K562 (cell line): Measurements from ENCODE around the gene TLCD4. TPM values are rescaled to one million over a fixed set of nuclear protein-coding genes. Genes with fewer than 3 reads are reported as not detected.

ENCODE experiments used
- ATAC-seq: fragments of 200-7000 bp; cut with Tn5 transposase; 3 replicates; pipeline ENCODE4 v1.9.1; 2020; ENCODE audit warnings: moderate library complexity
- BruUV-seq: library from RNA; stranded (reverse); fragments of 400-500 nt; replicated peaks from 2 replicates; lab custom pipeline; 2021; lab: Mats Ljungman, UMichigan
- CTCF ChIA-PET: fragments of 300-600 bp; formaldehyde crosslinking; extraction: SDS; loops from one replicate; lab custom pipeline; 2021; ENCODE audit warnings: low intra/inter-chr PET ratio; lab: Yijun Ruan, JAX
- POLR2A ChIA-PET: fragments of 300-600, 350-650 bp; sonication (Branson Sonifier 250); formaldehyde crosslinking; extraction: SDS; loops from one replicate; lab custom pipeline; 2021; ENCODE audit warnings: antibody characterized with exemption, inconsistent platforms; lab: Yijun Ruan, JAX
- DNase-seq, 4 experiments: peaks; one replicate each; pipeline versions ENCODE4 v3.0.0 to v3.0.0-alpha.2; 2011 to 2018; ENCODE audit warnings: low spot score in 3 of 4, mixed read lengths in 3 of 4; ENCODE audit errors: extremely low read depth in 1 of 4
- FAIRE-seq: peaks from 2 replicates; lab custom pipeline; 2011; peaks lifted over from hg19 to GRCh38; lab: Jason Lieb, UNC
- H2AFZ ChIP-seq: 2 replicates; pipeline ENCODE4 v1.6.0; 2011; ENCODE audit warnings: low read depth, low read length, control low read depth, inconsistent platforms
- H3K27ac ChIP-seq: fragments of 200-600 bp; 3 replicates; pipeline ENCODE4 v1.8.0; 2011; ENCODE audit warnings: low read depth, mild to moderate bottlenecking, control low read depth, inconsistent platforms, low read length, moderate library complexity, mixed read lengths; ENCODE audit errors: extremely low read depth
- H3K27me3 ChIP-seq, 2 experiments: fragments of 300-600 bp in 1 of 2; 2 replicates in 1 of 2; 3 replicates in 1 of 2; pipeline versions ENCODE4 v1.6.0 to v1.8.0; 2011; ENCODE audit warnings: inconsistent platforms in 2 of 2, low read length in 2 of 2, mild to moderate bottlenecking in 1 of 2, mixed read lengths in 1 of 2, moderate library complexity in 1 of 2; ENCODE audit not compliant: control insufficient read depth in 2 of 2, insufficient read depth in 2 of 2
- H3K36me3 ChIP-seq: fragments of 300-600 bp; 3 replicates; pipeline ENCODE4 v1.8.0; 2011; ENCODE audit warnings: mild to moderate bottlenecking, low read length, inconsistent platforms; ENCODE audit not compliant: control insufficient read depth, insufficient read depth
- H3K4me1 ChIP-seq, 2 experiments: fragments of 200-600 bp in 1 of 2; replicated peaks in 1 of 2; 2 replicates in 1 of 2; 3 replicates in 1 of 2; pipeline versions ENCODE4 v1.5.1 to v1.8.0; 2011; ENCODE audit warnings: inconsistent platforms in 2 of 2, low read length in 2 of 2, mild to moderate bottlenecking in 1 of 2, mixed read lengths in 1 of 2, moderate library complexity in 1 of 2; ENCODE audit not compliant: control insufficient read depth in 2 of 2, insufficient read depth in 2 of 2
- H3K4me2 ChIP-seq: 2 replicates; pipeline ENCODE4 v1.6.1; 2011; ENCODE audit warnings: low read length, control low read depth, inconsistent platforms, mixed read lengths; ENCODE audit not compliant: insufficient read depth
- H3K4me3 ChIP-seq: fragments of 200-600 bp; sonication (generic), shearing (Covaris generic); 2 replicates; pipeline ENCODE4 v1.5.1; 2016; ENCODE audit warnings: control low read depth, inconsistent platforms
- H3K79me2 ChIP-seq: fragments of 200-600 bp; 3 replicates; pipeline ENCODE4 v1.8.0; 2011; ENCODE audit warnings: low read length, inconsistent platforms; ENCODE audit not compliant: control insufficient read depth, insufficient read depth
- H3K9ac ChIP-seq, 2 experiments: 2 replicates each; pipeline versions ENCODE4 v1.6.0 to v1.6.1; 2011; ENCODE audit warnings: low read depth in 2 of 2, low read length in 2 of 2, control low read depth in 1 of 2, inconsistent platforms in 1 of 2, mild to moderate bottlenecking in 1 of 2, mixed read lengths in 1 of 2; ENCODE audit not compliant: insufficient read depth in 1 of 2
- H3K9me1 ChIP-seq: one replicate; pipeline ENCODE4 v1.6.0; 2011; ENCODE audit warnings: inconsistent platforms, mild to moderate bottlenecking, low read length, moderate library complexity; ENCODE audit not compliant: control insufficient read depth, insufficient read depth
- H3K9me3 ChIP-seq: replicated peaks from 2 replicates; pipeline ENCODE4 v1.5.1; 2011; ENCODE audit warnings: low read depth, low read length, inconsistent platforms; ENCODE audit not compliant: control insufficient read depth, insufficient read depth
- H4K20me1 ChIP-seq: replicated peaks from 2 replicates; pipeline ENCODE4 v1.6.1; 2011; ENCODE audit warnings: low read length, inconsistent platforms, mixed read lengths; ENCODE audit not compliant: control insufficient read depth, insufficient read depth
- ARNT ChIP-seq, 2 experiments: fragments of 450-650 bp; IDR thresholded peaks; 2 replicates each; pipeline ENCODE4 v1.6.1; 2016; ENCODE audit warnings: mild to moderate bottlenecking in 1 of 2
- NFATC3 ChIP-seq: fragments of 450-650 bp; IDR thresholded peaks from 2 replicates; pipeline ENCODE4 v1.6.1; 2017; ENCODE audit warnings: mild to moderate bottlenecking
- PHF21A ChIP-seq: fragments of 450-650 bp; IDR thresholded peaks from 2 replicates; pipeline ENCODE4 v1.6.1; 2017; ENCODE audit warnings: low read depth, borderline replicate concordance
- PURB ChIP-seq: sonication (generic); formaldehyde crosslinking; IDR thresholded peaks from 2 replicates; pipeline ENCODE4 v1.9.0; 2021; ENCODE audit warnings: low read depth, mild to moderate bottlenecking, missing genetic modification reagents
- SMARCA5 ChIP-seq: fragments of 450-650 bp; IDR thresholded peaks from 2 replicates; pipeline ENCODE4 v1.6.1; 2016
- TAF9B ChIP-seq: fragments of 450-650 bp; IDR thresholded peaks from 2 replicates; pipeline ENCODE4 v1.6.1; 2018; ENCODE audit warnings: mild to moderate bottlenecking; ENCODE audit not compliant: partially characterized antibody
- YY1 ChIP-seq, 3 experiments: IDR thresholded peaks; 2 replicates each; pipeline ENCODE4 v1.6.1; 2011; ENCODE audit warnings: low read length in 2 of 3, mild to moderate bottlenecking in 2 of 3, moderate library complexity in 2 of 3, borderline replicate concordance in 1 of 3, control low read depth in 1 of 3, low read depth in 1 of 3; ENCODE audit not compliant: insufficient read depth in 3 of 3, insufficient replicate concordance in 2 of 3, control insufficient read depth in 1 of 3, insufficient read length in 1 of 3; ENCODE audit errors: extremely low read depth in 1 of 3
- ZC3H4 ChIP-seq: sonication (generic); formaldehyde crosslinking; IDR thresholded peaks from 2 replicates; pipeline ENCODE4 v1.9.0; 2021; ENCODE audit warnings: missing genetic modification reagents, borderline replicate concordance
- ZNF766 ChIP-seq: fragments of 200-800 bp; sonication (Bioruptor generic); conservative IDR thresholded peaks from 2 replicates; pipeline ENCODE4 v1.6.1; 2016; ENCODE audit warnings: missing genetic modification characterization, missing compliant biosample characterization
- ZZZ3 ChIP-seq: fragments of 450-650 bp; IDR thresholded peaks from 2 replicates; pipeline ENCODE4 v1.6.1; 2016; ENCODE audit warnings: antibody characterized with exemption, mild to moderate bottlenecking, moderate library complexity
- WGBS: fragments of 100-300 bp; shearing (Covaris generic); methylation state at CpG from one replicate; pipeline ENCODE4 v1.1.6; 2016; ENCODE audit warnings: low coverage, mixed read lengths; ENCODE audit not compliant: insufficient coverage; ENCODE audit errors: missing lambda C conversion rate; 5-methylcytosine and 5-hydroxymethylcytosine counted together
- in situ Hi-C: fragments of 300-500 bp; cut with MboI; formaldehyde crosslinking; loops from 4 replicates; pipeline ENCODE4 v1.15.0; 2018; ENCODE audit warnings: inconsistent platforms, mixed read lengths
- intact Hi-C: fragments of 100-400 bp; cut with micrococcal nuclease; formaldehyde crosslinking; loops from 2 replicates; pipeline ENCODE4 v1.14.2; 2022
- polyA plus RNA-seq, 8 experiments: library from polyadenylated mRNA; depleted of rRNA in 4 of 8; stranded (reverse) in 5 of 8; unstranded in 3 of 8; fragments of >200 nt; fragmentation: Nextera tagmentation in 2 of 8; fragmentation: Illumina TruSeq in 1 of 8; extraction: Ambion mirVana in 2 of 8; extraction: Trizol in 1 of 8; gene quantifications; 2 replicates each; pipeline versions ENCODE4 v1.2.1 to v1.2.3, GENCODE V29; 2011 to 2014; ENCODE audit warnings: inconsistent platforms in 1 of 8, missing spikeins in 1 of 8
- total RNA-seq, 7 experiments: library from RNA; depleted of rRNA in 6 of 7; stranded (reverse); fragments of >200 nt in 6 of 7; fragmentation: Illumina TruSeq in 2 of 7; extraction: Trizol in 2 of 7; gene quantifications; 2 replicates each; pipeline versions ENCODE4 v1.2.1 to v1.2.3, GENCODE V29; 2011 to 2021; ENCODE audit warnings: low replicate concordance in 1 of 7
- TF ChIP-seq, protein P1 (sequence below): fragments of 250-450 bp; sonication (Bioruptor Pico); IDR thresholded peaks from 2 replicates; pipeline ENCODE4 v1.8.0; 2022; ENCODE audit warnings: moderate library complexity, mild to moderate bottlenecking, inconsistent platforms
- TF ChIP-seq, protein P2 (sequence below): sonication (generic); formaldehyde crosslinking; IDR thresholded peaks from 2 replicates; pipeline ENCODE4 v1.8.0; 2022; ENCODE audit warnings: mild to moderate bottlenecking, missing genetic modification reagents
- TF ChIP-seq, protein P3 (sequence below): fragments of 200-800 bp; sonication (Bioruptor generic); IDR thresholded peaks from 2 replicates; pipeline ENCODE4 v1.6.1; 2017; ENCODE audit warnings: missing genetic modification characterization, missing compliant biosample characterization
- TF ChIP-seq, protein P4 (sequence below): sonication (generic); formaldehyde crosslinking; IDR thresholded peaks from 2 replicates; pipeline ENCODE4 v1.9.0; 2022; ENCODE audit warnings: mild to moderate bottlenecking, missing genetic modification reagents
- TF ChIP-seq, protein P5 (sequence below): fragments of 250-450 bp; sonication (Bioruptor Pico); IDR thresholded peaks from 2 replicates; pipeline ENCODE4 v1.8.0; 2022; ENCODE audit warnings: inconsistent platforms

The TLCD4 gene
- total and polyA plus RNA-seq, 9 of the 15 experiments (the other 6 are each of a cell fraction or from before 2014, with no cell fraction given), result 3.5 to 19.8 (median 7.6) TPM

DNA sequence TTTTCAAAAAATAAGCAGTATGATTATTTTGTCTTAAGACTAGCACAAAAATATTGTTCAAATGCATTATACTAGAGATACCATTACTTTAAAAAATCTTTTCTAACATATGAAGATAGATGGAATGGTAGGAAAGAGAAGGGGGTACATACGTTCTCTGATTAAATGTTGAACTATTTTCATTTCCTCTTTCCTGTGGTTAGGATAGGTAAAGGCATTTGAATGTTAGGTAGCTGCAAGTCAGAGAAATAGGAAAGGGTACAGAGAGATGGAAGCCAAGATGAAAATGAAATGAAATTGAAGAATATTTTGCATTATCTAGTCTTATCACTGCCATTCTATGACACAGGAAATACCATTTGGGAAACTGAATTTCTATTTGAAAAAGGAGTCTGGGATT is 28.3 kb downstream of the TLCD4 start:
- Histone ChIP-seq H3K4me2 (no peak overlapping the region), H2AFZ (no peak overlapping the region), H3K27ac (no peak overlapping the region), H3K4me1 (no peaks in the 10 kb centered on the region; a peak in 1 of 5 replicates), H4K20me1 (no peaks in the 10 kb centered on the region), H3K79me2 (peaks cover 21% of the 10 kb centered on the region; the same call in 1 of the 3 replicates), H3K4me3 (no peak overlapping the region), H3K9me1 (no peaks in the 10 kb centered on the region), H3K27me3 (no peaks in the 10 kb centered on the region), H3K9ac (no peak overlapping the region), H3K36me3 (peaks cover 37% of the 10 kb centered on the region), H3K9me3 (no peaks in the 10 kb centered on the region)
- in situ Hi-C loops (no loop called here), intact Hi-C loops (no loop called here)
- DNase-seq, result no peak
- no peak for ATAC-seq
- 80% methylated on average over 1 of the region's 1 CpG for WGBS
- no TSS peak for BruUV-seq
- POLR2A ChIA-PET, result no interaction called here
- CTCF ChIA-PET, result no interaction called here
- no peak for FAIRE-seq
- TF ChIP-seq ZNF766 (CRISPR knock-in tag) (no peak), YY1 (IDR thresholded peaks at IDR 0.05; ENCODE audit: borderline replicate concordance in 1 of 3, control insufficient read depth in 1 of 3, extremely low read depth in 1 of 3, insufficient read depth in 3 of 3, insufficient read length in 1 of 3, insufficient replicate concordance in 2 of 3, low read depth in 1 of 3, low read length in 2 of 3) (no peak), ARNT (IDR thresholded peaks at IDR 0.05) (no peak), PHF21A (no peak), SMARCA5 (no peak), TAF9B (no peak), ZZZ3 (no peak), ZC3H4 (no peak), NFATC3 (no peak), PURB (CRISPR knock-in tag) (no peak)
- TF ChIP-seq, protein P1, sequence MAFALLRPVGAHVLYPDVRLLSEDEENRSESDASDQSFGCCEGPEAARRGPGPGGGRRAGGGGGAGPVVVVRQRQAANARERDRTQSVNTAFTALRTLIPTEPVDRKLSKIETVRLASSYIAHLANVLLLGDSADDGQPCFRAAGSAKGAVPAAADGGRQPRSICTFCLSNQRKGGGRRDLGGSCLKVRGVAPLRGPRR (CRISPR knock-in tag), result no peak
- TF ChIP-seq, protein P2, sequence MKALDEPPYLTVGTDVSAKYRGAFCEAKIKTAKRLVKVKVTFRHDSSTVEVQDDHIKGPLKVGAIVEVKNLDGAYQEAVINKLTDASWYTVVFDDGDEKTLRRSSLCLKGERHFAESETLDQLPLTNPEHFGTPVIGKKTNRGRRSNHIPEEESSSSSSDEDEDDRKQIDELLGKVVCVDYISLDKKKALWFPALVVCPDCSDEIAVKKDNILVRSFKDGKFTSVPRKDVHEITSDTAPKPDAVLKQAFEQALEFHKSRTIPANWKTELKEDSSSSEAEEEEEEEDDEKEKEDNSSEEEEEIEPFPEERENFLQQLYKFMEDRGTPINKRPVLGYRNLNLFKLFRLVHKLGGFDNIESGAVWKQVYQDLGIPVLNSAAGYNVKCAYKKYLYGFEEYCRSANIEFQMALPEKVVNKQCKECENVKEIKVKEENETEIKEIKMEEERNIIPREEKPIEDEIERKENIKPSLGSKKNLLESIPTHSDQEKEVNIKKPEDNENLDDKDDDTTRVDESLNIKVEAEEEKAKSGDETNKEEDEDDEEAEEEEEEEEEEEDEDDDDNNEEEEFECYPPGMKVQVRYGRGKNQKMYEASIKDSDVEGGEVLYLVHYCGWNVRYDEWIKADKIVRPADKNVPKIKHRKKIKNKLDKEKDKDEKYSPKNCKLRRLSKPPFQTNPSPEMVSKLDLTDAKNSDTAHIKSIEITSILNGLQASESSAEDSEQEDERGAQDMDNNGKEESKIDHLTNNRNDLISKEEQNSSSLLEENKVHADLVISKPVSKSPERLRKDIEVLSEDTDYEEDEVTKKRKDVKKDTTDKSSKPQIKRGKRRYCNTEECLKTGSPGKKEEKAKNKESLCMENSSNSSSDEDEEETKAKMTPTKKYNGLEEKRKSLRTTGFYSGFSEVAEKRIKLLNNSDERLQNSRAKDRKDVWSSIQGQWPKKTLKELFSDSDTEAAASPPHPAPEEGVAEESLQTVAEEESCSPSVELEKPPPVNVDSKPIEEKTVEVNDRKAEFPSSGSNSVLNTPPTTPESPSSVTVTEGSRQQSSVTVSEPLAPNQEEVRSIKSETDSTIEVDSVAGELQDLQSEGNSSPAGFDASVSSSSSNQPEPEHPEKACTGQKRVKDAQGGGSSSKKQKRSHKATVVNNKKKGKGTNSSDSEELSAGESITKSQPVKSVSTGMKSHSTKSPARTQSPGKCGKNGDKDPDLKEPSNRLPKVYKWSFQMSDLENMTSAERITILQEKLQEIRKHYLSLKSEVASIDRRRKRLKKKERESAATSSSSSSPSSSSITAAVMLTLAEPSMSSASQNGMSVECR, result no peak
- TF ChIP-seq, protein P3, sequence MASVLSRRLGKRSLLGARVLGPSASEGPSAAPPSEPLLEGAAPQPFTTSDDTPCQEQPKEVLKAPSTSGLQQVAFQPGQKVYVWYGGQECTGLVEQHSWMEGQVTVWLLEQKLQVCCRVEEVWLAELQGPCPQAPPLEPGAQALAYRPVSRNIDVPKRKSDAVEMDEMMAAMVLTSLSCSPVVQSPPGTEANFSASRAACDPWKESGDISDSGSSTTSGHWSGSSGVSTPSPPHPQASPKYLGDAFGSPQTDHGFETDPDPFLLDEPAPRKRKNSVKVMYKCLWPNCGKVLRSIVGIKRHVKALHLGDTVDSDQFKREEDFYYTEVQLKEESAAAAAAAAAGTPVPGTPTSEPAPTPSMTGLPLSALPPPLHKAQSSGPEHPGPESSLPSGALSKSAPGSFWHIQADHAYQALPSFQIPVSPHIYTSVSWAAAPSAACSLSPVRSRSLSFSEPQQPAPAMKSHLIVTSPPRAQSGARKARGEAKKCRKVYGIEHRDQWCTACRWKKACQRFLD (CRISPR knock-in tag), result no peak
- TF ChIP-seq, protein P4, sequence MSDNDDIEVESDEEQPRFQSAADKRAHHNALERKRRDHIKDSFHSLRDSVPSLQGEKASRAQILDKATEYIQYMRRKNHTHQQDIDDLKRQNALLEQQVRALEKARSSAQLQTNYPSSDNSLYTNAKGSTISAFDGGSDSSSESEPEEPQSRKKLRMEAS (CRISPR knock-in tag), result no peak
- TF ChIP-seq, protein P5, sequence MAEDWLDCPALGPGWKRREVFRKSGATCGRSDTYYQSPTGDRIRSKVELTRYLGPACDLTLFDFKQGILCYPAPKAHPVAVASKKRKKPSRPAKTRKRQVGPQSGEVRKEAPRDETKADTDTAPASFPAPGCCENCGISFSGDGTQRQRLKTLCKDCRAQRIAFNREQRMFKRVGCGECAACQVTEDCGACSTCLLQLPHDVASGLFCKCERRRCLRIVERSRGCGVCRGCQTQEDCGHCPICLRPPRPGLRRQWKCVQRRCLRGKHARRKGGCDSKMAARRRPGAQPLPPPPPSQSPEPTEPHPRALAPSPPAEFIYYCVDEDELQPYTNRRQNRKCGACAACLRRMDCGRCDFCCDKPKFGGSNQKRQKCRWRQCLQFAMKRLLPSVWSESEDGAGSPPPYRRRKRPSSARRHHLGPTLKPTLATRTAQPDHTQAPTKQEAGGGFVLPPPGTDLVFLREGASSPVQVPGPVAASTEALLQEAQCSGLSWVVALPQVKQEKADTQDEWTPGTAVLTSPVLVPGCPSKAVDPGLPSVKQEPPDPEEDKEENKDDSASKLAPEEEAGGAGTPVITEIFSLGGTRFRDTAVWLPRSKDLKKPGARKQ (CRISPR knock-in tag), result no peak
